ENCODE measurements around the gene C1orf174.

The C1orf174 gene

DNA sequence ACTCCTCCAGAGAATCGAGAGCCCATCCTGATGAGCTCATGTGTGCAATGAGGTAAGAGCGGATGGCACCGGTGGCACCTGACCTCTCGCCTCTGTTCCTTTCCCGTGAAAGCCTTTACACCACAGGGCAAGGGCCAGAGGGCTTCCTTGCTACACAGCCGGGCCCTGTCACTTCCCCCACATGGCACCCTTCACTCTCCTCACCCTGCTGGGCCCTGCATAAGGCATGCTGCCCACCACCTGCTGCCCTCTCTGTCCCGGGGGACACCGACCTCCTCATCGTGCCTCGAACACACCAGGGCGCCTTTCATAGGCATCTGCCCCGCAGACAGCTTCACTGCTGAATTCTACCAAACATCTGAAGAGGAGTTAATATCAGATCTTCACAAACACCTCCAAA lies 45.1 kb upstream of the C1orf174 start:
- TF ChIP-seq, protein P1, sequence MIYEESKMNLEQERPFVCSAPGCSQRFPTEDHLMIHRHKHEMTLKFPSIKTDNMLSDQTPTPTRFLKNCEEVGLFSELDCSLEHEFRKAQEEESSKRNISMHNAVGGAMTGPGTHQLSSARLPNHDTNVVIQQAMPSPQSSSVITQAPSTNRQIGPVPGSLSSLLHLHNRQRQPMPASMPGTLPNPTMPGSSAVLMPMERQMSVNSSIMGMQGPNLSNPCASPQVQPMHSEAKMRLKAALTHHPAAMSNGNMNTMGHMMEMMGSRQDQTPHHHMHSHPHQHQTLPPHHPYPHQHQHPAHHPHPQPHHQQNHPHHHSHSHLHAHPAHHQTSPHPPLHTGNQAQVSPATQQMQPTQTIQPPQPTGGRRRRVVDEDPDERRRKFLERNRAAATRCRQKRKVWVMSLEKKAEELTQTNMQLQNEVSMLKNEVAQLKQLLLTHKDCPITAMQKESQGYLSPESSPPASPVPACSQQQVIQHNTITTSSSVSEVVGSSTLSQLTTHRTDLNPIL (CRISPR knock-in tag; IDR thresholded peaks at IDR 0.05; ENCODE audit: low read depth), result no peak
- TF ChIP-seq ZFP3 (CRISPR knock-in tag; IDR thresholded peaks at IDR 0.05) (no peak), ZC3H10 (CRISPR knock-in tag; IDR thresholded peaks at IDR 0.05) (no peak), BACH2 (CRISPR knock-in tag; IDR thresholded peaks at IDR 0.05; ENCODE audit: borderline replicate concordance) (no peak), ISL1 (CRISPR knock-in tag; IDR thresholded peaks at IDR 0.05) (no peak), TOX (CRISPR knock-in tag; IDR thresholded peaks at IDR 0.05; ENCODE audit: borderline replicate concordance) (no peak), OSR1 (CRISPR knock-in tag; IDR thresholded peaks at IDR 0.05) (no peak), ZNF8 (CRISPR knock-in tag; IDR thresholded peaks at IDR 0.05) (no peak), PPARA (CRISPR knock-in tag; IDR thresholded peaks at IDR 0.05; ENCODE audit: borderline replicate concordance) (no peak), ZFP30 (CRISPR knock-in tag; IDR thresholded peaks at IDR 0.05) (no peak), SNAI2 (CRISPR knock-in tag; IDR thresholded peaks at IDR 0.05) (no peak), GLIS3 (CRISPR knock-in tag; IDR thresholded peaks at IDR 0.05) (no peak), RARB (CRISPR knock-in tag; IDR thresholded peaks at IDR 0.05) (no peak), ESRRG (CRISPR knock-in tag; IDR thresholded peaks at IDR 0.05) (no peak), TCF4 (CRISPR knock-in tag; IDR thresholded peaks at IDR 0.05; ENCODE audit: borderline replicate concordance) (no peak)
- TF ChIP-seq, protein P2, sequence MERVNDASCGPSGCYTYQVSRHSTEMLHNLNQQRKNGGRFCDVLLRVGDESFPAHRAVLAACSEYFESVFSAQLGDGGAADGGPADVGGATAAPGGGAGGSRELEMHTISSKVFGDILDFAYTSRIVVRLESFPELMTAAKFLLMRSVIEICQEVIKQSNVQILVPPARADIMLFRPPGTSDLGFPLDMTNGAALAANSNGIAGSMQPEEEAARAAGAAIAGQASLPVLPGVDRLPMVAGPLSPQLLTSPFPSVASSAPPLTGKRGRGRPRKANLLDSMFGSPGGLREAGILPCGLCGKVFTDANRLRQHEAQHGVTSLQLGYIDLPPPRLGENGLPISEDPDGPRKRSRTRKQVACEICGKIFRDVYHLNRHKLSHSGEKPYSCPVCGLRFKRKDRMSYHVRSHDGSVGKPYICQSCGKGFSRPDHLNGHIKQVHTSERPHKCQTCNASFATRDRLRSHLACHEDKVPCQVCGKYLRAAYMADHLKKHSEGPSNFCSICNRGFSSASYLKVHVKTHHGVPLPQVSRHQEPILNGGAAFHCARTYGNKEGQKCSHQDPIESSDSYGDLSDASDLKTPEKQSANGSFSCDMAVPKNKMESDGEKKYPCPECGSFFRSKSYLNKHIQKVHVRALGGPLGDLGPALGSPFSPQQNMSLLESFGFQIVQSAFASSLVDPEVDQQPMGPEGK (CRISPR knock-in tag; IDR thresholded peaks at IDR 0.05; ENCODE audit: borderline replicate concordance), result no peak
- TF ChIP-seq, protein P3, sequence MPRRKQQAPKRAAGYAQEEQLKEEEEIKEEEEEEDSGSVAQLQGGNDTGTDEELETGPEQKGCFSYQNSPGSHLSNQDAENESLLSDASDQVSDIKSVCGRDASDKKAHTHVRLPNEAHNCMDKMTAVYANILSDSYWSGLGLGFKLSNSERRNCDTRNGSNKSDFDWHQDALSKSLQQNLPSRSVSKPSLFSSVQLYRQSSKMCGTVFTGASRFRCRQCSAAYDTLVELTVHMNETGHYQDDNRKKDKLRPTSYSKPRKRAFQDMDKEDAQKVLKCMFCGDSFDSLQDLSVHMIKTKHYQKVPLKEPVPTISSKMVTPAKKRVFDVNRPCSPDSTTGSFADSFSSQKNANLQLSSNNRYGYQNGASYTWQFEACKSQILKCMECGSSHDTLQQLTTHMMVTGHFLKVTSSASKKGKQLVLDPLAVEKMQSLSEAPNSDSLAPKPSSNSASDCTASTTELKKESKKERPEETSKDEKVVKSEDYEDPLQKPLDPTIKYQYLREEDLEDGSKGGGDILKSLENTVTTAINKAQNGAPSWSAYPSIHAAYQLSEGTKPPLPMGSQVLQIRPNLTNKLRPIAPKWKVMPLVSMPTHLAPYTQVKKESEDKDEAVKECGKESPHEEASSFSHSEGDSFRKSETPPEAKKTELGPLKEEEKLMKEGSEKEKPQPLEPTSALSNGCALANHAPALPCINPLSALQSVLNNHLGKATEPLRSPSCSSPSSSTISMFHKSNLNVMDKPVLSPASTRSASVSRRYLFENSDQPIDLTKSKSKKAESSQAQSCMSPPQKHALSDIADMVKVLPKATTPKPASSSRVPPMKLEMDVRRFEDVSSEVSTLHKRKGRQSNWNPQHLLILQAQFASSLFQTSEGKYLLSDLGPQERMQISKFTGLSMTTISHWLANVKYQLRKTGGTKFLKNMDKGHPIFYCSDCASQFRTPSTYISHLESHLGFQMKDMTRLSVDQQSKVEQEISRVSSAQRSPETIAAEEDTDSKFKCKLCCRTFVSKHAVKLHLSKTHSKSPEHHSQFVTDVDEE (CRISPR knock-in tag; IDR thresholded peaks at IDR 0.05), result no peak
- no peak for ATAC-seq

DNA sequence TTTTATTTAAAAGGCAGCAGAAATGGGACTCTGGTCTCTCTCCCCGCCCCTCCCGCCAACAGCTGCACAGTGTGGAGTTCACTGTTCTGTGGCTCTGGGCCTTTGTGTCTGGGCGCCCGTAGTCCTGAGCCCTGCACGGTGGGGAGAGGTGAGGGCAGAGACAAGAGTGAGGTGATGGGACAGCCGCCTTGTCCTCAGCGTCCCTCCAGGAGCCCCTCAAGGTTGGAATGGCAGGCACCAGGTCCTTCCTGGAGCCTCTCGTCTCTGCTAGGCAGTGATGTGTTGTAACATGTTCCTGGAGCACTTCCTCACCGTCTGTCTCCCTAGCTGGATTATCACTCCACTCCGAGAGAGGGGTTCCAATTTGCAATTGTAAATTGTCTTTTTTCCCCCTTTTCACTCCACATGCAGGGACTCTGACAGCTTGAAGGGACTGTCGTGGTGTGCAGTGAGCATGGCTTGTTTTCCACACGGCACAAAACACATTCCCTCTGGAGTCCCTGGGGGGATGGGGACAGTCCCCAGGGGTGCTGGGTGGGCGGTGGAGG lies 44.6 kb upstream of the C1orf174 start:
- TF ChIP-seq, protein P1 (CRISPR knock-in tag; IDR thresholded peaks at IDR 0.05; ENCODE audit: low read depth), result no peak
- TF ChIP-seq ISL1 (CRISPR knock-in tag; IDR thresholded peaks at IDR 0.05), result no peak
- no peak for TF ChIP-seq TCF4 (CRISPR knock-in tag; IDR thresholded peaks at IDR 0.05; ENCODE audit: borderline replicate concordance)
- TF ChIP-seq ZNF8 (CRISPR knock-in tag; IDR thresholded peaks at IDR 0.05), result no peak
- TF ChIP-seq, protein P3 (CRISPR knock-in tag; IDR thresholded peaks at IDR 0.05), result no peak
- TF ChIP-seq PPARA (CRISPR knock-in tag; IDR thresholded peaks at IDR 0.05; ENCODE audit: borderline replicate concordance), result no peak
- TF ChIP-seq, protein P2 (CRISPR knock-in tag; IDR thresholded peaks at IDR 0.05; ENCODE audit: borderline replicate concordance), result no peak
- TF ChIP-seq OSR1 (CRISPR knock-in tag; IDR thresholded peaks at IDR 0.05), result no peak
- TF ChIP-seq, protein P4, sequence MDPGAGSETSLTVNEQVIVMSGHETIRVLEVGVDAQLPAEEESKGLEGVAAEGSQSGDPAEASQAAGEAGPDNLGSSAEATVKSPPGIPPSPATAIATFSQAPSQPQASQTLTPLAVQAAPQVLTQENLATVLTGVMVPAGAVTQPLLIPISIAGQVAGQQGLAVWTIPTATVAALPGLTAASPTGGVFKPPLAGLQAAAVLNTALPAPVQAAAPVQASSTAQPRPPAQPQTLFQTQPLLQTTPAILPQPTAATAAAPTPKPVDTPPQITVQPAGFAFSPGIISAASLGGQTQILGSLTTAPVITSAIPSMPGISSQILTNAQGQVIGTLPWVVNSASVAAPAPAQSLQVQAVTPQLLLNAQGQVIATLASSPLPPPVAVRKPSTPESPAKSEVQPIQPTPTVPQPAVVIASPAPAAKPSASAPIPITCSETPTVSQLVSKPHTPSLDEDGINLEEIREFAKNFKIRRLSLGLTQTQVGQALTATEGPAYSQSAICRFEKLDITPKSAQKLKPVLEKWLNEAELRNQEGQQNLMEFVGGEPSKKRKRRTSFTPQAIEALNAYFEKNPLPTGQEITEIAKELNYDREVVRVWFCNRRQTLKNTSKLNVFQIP (CRISPR knock-in tag; IDR thresholded peaks at IDR 0.05; ENCODE audit: borderline replicate concordance, low read depth), result no peak
- TF ChIP-seq ESRRG (CRISPR knock-in tag; IDR thresholded peaks at IDR 0.05), result no peak
- ATAC-seq, result no peak
